Glomerular visceral epithelial cell (primary cell): ENCODE measurements around the gene CTXND1.

Source experiments
- DNase-seq: peaks from one replicate; pipeline ENCODE4 v3.0.0-alpha.2; 2016; ENCODE audit errors: extremely low spot score

The CTXND1 gene

DNA sequence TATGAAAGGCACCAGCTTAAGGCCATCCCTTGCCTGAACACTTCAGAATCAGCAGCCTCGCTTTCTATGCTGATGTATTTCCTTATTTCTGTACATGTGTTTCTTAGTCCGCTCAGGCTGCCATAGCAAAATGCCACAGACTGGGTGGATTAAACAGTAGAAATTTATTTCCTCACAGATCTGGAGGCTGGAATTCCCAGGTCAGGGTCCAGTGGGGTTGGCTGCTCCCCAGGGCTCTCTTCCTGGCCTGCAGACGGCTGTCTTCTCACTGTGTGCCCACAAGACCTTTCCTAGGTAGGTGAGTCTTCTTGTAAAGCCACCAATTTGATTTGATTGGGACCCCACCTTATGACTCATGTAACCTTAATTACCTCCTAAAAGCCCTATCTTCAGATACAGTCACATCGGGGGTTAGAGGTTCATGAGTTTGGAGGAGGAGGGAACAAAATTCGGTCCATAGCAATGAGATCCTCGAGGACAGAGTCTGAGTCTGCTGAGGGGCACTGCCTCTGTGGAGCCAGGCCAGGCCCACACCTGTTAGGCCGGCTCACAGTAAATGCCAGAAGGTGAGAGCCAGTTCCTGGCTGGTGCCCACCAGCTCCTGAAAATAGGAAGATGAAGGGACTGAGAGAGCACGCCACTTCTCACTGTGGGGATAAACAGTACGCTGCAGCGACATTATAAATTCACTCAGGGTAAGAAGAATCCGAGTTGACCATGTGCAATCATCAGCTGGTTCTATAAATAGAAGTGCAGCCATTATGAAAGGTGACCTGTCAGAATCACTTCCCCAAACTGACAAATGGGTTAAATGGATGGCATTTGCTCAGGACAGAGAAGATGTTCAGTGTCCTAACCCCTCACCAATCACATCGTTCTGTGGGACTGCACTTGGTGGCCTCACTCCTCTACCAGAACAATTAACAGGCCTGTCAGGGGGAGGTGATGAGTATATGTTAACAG is 41.1 kb downstream of the CTXND1 start:
- no peak for DNase-seq

DNA sequence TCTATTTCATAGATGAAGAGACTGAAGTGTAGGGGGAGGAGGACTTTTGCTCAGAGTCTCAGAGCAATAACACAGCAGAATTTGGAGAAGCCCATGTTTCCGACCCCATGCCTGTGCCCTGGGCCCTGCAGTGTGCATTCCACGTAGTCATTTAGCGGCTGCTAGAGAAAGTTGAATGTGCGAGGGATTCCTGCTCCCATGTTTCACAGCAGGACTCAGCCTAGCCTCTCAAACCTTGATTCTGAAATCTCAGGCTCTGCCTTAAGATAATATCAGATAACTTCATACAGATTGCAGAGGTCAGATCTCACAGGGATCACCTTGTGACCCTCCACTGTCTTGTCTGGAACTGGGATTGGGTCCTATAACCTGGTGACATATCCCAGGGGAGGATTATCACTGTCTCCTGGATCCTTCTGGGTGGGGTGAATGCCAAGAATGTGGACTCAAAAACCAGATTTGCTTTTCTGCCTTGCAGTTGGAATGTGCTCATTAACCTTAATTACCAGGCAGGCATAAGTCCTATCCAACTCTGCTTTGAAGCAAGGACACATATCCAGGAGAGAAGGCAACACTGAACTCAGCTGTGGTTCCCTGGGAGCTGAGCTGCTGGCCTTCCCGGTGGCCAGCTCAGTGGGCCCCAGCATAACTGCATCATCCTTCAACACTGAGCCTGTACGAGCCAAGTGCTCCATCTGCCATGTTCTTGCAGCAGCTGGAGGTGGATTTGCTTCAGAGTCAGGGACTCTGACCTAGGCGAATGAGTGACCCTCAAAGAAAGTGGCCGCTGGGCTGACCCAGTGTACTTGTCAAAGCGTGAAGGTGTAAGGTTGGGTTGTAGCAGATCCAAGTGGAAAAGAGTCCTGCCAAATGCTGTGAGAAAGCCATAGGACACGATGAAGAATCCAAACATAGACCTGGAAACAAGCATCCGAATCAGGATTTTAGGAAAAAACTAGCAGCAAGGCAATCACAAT is 43.0 kb downstream of the CTXND1 start:
- DNase-seq: no peak

DNA sequence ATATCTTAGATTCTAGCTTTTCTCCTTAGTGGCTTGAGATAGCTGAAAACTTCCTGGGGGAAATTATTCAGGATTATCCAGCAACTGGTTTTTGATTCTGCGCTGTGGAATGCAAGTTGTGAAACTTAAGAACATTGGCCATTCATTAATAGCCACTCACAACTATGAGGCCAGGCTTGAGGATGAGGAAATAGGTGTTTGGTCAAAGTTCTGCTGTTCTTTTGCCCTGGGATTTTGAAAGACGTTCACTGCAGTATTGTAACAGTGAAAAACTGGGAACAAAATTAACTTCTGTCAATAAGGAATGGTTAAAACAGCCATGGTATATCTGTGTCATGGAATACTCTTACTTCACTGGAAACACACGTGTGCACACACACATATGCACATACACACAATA is 44.1 kb downstream of the CTXND1 start:
- DNase-seq: no peak

DNA sequence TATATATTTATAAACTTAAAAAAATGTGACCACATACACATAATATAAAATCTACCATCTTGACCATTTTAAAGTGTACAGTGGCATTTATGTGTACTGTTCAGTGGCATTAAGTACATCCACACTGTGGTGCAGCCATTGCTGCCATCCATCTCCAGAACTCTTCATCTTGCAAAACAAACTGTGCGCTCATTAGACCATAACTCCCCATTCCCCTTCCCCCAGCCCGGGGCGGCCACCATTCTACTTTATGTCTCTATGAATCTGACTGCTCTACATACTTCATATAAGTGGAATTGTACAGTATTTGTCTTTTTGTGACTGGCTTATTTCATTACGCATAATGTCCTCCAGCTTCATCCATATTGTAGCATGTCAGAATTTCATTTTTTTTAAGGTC is 47.8 kb downstream of the CTXND1 start:
- DNase-seq: no peak

DNA sequence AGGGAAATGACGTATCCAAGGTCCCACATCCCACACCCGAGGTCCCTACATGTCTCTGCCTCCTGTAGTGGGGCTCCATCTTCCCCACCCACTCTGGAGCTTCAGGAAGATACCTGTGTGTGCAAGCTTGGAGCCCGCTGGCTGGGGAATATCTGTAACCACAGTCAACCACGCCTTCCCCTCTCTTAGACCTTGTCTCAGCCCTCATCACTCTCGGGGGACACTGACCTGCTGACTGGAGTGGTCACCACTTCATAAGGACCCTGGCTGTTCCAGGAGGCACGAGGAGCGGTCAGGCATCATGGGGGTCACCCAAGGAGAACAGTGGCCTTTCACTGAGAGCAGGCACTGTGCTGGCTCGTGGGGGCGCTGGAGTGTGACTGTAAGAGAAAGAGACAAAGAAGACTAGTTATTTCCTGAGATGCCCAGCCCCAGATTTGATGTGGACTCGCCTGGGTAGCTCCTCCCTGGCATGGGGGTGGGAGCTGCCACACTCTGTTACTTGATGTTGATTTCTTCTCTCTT is 48.6 kb downstream of the CTXND1 start:
- no peak for DNase-seq

DNA sequence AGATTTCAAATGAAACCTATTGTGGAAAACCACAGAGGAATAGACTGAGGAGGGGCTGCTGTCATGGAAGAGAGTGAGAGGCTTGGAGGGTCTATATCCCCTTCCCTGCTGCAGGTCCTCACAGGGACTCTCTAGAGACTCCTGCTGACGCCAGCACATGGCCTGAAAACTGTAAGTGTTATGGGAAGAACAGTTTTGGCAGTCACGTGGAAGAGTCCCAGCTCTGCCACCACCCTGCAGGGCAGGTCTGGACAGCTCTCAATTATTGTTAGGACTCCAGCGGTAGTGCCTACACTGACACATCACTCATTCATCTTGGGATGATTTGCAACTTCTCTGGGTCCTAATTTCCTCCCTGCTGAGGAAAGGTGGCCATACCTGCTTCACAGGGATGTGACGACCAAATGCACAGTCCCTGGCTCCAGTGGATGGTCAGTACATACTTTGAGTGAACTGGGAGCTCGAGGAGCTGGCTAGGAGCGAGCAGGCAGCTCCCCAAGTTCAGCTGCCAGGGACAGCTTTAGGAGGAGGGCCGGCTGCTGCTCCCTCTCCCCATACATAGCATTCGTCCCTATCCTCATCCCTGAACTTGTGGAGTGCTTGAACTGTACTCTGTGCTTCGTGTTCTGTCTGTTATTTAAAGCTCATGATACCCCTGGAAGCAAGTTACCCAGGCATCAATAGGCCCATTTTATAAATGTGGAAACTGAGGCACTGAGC is 49.2 kb downstream of the CTXND1 start:
- DNase-seq: no peak

DNA sequence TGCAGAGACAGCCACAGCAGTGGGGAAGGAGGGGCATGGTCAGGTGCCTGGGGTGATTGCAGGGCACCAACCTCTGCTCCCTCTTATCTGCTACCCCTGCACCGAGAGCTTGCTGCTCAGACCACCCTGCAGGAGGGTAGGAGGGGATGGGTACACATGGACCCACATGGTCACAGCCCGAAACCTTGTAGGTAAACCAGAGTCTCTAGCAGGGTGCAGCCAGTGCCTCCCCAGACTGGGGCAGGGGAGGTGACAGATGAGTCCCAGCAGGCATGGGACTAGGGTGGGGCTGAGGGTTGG is 50.0 kb downstream of the CTXND1 start:
- no peak for DNase-seq

DNA sequence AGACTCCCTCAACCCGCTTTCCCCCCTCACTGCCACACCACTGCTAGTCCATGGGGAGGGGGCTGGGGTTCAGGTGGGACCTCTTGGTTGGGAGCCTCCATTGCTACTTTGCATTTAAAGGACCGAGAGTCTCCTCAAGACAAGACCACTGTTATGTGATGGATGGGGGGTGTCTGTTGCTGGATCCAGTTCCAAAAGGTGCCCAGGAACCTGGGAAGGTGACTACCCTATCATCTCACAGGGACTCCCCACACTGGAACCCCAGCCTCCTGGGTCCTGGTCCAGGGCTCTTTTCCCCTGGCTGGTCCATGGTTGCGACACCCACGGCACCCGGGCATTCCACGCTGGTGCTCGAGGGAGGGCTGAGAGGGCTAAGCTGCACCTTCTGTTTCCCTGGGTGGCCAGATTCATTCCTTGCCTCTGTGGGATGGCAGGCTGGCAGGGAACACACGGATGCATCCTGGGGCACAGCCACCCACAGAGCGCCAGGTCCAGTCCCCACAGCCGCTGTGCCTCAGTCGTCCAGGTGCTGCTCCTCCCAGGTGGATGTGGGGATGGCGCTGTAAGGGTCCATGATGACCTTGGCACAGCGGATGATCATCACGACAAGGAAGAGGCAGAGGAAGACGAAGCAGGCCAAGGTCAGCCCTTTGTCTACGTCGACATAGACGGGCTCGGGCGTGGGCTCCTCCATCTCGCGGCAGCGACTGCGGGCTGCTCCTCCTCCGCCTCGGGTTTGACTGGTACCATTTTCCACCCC is 50.6 kb downstream of the CTXND1 start:
- no peak for DNase-seq

DNA sequence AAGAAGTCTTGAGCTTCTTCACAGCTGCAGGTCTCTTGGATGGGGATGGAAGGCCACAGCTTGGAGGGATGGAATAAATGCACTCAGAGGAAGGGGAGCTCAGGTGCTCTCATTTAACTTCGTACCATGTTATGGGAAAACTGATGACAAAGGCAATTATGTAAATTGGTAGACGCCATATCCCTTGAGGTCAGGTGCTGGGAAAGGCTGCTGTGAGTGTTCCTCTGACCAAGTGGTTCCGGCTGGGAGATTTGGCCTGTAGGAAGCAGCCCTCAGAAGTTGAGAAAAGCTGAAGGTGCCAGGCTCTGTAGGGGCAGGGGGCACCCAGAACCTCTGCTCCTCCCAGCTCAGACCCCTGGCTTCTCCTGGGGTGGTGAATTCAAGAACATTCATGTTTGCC is 52.1 kb downstream of the CTXND1 start:
- no peak for DNase-seq

DNA sequence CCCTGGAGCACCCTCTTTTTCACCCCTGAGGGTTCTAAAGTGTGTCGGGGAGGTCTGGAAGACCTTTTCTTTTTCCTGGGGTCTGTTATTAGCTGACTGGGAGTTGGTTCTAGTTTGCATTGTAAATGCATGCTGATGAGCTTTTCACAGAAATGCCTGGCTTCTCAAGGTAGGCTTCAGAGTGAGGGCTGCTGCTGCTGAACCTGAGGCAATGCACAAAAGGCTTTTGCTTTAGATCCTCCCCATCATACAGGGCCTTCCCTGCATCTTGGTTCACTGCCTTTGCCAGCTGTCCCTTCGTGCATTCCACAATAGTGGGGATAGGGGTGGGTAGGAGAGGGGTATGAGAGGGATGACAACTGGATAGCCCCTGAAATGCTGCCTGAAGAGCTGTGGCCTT is 52.6 kb downstream of the CTXND1 start:
- no peak for DNase-seq

DNA sequence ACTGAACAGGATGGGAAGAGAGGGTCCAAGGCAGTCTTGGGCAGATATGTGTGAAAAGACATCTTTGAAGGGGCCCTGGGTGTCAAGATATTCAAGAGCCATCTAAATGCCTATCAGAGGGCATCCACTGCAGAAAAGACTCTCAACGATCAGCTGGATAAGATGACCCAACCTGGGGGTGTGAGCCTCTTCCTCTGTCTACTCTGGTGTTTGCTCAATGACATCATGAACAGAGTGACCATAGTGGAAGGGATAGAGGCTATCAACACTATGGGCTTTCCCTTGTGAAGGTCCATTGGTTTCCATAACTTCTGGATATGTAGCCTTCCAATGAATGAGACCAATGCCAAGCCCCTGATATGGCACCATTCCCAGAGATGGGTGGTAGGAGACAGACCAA is 57.1 kb downstream of the CTXND1 start:
- DNase-seq: no peak

DNA sequence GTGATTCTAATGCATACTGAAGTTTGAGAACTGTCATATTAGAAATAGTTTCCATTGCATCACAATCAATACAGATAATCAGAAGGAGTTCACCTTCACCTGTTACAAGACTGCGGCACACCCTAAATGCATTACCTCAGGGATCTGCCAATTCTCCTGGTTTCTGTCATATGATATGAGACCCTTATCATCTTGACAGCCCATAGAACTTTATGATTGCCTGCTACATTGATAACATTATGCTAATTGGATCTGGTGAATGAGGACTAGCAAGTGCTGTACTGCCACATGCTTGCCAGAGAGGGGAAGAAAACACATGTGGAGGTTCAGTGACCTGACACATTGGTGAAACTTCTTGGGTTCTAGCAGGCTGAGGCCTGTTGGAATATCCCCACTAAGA is 57.8 kb downstream of the CTXND1 start:
- no peak for DNase-seq

DNA sequence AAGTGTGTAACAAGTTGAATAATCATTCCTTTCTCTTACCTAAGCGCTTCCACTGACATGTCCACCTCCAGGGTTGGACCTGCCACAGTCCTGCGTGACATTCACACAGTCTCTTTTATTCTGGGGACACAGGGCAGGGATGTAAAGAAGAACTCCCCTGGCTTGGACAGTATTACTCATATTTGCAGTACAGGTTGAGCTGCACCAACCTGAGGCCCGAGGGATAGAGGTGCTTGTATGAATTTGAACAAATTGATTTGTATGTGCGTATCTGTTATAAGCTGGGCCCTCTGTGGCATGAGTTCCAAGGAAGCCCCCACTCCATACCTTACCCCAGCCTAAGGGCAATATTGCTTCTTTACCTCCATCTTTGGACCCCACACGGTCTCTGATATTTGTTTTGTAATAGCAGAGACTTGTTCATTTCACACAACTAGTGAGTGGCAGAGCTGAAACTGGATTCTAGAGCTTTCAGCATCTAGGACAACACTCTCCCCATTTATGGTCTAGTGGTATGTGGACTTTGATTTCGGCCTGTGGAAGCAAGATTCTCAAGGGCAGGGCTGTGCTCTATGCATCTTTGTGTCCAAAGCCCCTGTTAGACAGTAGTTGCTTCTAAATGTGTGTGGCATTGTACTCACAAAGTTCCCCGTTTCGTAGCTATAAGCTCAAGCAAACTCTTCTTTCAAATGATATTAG is 60.0 kb downstream of the CTXND1 start:
- DNase-seq: no peak

DNA sequence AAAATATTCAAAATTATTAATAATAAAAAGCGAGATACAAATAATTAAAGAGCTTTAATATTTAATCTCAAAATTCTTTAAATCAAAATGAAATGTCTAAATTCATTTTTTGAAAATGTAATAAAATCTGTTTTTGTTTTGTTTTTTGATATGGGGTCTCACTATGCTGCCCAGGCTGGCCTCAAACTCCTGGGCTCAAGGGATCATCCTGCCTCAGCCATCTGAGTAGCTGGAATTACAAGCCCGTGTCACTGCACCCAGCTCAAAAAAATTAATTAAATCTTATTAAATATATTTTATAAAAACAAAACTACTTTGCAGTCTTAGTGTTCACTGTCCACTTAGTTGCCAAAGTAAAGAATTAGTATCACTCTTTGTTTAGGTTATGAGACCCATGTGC is 60.8 kb downstream of the CTXND1 start:
- no peak for DNase-seq

DNA sequence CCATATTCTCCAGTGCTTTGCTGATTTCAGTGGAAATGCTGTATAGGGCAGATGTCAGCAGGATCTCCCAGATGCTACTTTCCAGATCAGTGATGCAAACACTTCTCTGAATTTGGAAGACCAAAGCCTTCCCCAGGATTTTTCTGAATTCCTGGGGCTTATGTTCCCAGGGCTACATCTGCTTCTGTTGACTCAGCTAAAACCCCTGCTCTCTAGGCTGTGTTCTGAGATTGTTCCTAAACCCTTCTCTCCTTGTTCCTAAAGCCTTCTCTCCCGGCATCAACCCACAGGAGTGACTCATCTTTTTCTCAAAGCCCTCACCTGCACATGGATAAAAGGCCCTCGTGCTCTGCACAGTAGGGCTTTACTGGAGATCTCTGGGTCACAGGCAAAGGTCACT is 63.8 kb downstream of the CTXND1 start:
- DNase-seq: no peak

DNA sequence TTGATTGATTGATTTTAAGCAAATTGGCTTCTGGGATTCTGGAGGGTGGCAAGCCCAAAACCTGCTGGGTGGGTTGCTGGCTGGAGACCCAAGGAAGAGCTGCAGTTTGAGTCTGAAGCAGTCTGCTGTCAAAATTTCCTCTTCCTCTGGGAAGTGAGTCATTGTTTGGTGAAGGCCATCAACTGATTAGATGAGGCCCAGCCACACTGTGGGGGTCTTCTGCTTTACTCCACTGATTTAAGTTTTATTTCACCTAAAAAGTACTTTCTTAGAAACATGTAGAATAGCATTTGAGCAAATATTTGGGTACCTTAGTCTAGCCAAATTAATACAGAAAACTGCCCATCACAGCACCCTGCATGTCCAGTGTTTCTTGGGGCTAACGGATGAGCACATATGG is 65.4 kb downstream of the CTXND1 start:
- DNase-seq: no peak

DNA sequence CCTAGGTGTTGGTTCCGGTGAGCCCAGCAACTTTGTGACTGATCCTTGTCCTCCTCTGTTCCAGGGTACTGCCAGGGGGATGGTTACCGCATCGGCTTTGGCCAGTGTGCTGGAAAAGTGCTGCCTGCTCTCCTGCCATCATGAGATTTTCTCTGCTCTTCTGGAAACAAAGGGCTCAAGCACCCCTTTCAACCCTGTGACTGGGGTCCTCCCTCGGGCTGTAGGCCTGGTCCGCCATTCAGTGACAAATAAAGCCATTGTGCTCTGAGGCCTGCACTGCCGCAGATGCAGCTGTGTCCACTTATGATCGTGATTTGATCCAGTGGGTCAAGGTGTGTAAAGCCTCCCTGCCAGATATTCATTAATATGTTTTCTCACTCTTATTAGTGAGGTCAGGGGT is 65.9 kb downstream of the CTXND1 start:
- no peak for DNase-seq

DNA sequence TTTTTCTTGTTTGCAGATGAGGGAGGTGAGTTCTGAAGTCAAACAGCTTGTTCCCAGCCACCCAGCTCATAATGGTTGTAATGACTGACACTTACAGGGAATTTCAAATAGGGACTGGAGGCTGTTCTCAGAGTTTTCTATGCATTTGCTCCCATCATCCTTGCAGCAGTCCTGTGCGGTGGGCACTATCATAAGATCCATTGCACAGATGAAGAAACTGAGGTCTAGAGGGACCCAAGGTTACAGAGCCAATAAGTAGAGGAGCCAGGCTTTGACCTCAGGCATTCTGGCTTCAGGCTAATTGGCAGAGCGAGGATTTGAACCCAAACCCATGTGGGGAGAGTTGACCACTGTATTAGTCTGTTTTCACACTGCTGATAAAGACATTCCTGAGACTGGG is 66.9 kb downstream of the CTXND1 start:
- DNase-seq: no peak

DNA sequence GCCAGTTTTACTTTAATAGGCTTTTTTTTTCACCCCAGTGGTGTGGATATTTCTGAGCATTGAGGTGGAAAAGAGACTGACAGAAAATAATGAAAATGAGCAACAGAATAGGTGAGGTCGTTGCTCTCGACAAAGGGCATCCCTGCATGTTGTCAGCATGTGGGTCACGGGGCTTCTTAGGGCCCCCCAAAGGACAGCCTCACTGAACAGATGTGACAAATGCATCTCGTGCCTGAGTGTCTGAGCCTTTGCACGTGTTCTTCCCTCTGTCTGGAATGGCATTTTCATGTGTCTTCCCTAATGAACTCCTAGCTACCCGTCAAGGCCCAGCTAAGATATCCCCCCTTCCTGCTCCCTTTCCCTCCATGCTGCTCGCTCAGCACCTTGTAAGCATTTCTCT is 67.5 kb downstream of the CTXND1 start:
- no peak for DNase-seq

DNA sequence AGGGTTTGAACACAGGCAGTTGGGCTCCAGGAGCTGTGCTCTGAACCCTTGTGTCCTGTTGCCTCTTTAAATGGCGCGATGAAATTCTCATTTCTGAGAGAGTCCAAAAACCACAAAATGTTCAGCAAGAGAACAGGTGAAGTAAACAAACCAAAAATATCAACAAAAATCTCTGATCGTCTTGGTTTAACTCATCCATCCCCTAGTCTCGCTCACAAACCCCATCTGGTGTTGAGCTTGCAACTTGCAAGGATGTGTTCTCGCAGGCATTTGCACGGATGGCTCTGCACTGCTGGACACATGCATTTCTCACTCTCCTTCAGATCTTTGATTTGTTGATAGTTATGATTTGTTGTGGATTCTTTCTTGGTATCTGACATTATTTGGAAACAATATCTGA is 68.1 kb downstream of the CTXND1 start:
- no peak for DNase-seq

DNA sequence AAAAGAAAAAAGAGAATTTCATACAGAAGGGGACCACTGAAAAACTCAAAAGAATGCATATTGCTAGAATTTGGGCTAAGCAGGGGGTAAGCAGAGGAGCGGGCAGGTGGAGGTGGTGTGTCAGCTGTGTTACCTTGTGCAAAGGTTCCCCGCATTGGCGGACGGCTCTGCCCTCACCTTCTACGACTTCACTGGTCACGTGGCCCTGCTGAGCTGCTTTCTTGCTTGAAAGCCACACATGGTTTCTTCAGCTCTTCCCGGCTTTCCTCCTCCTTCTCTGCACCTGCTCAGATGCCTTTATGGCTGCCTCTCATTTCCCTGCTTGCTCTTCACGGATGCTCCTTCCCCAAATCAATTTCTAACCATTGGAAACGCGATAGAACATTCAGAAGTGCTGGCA is 68.7 kb downstream of the CTXND1 start:
- DNase-seq: no peak
